Colonic mucosa (tissue), 4 donors: ENCODE measurements around the gene E4F1. TPM values are rescaled to one million over a fixed set of nuclear protein-coding genes. Genes with fewer than 3 reads are reported as not detected.

Source experiments
- DNase-seq: peaks from one replicate; pipeline ENCODE4 v3.0.0-alpha.2; 2020
- H3K27ac ChIP-seq: fragments of 200-600 bp; one replicate; pipeline ENCODE4 v1.8.0; 2021
- H3K27me3 ChIP-seq: fragments of 200-600 bp; one replicate; pipeline ENCODE4 v1.8.0; 2021
- H3K36me3 ChIP-seq: fragments of 200-600 bp; one replicate; pipeline ENCODE4 v1.8.0; 2021
- H3K4me1 ChIP-seq: fragments of 200-600 bp; one replicate; pipeline ENCODE4 v1.8.0; 2021; ENCODE audit warnings: mild to moderate bottlenecking
- H3K4me3 ChIP-seq: fragments of 200-600 bp; one replicate; pipeline ENCODE4 v1.8.0; 2021
- H3K9ac ChIP-seq, 2 donors: one replicate each; pipeline ENCODE4 v1.7.0; 2013; ENCODE audit warnings: control low read depth in 2 of 2, low read depth in 2 of 2, low read length in 2 of 2
- H3K9me3 ChIP-seq: fragments of 200-600 bp; one replicate; pipeline ENCODE4 v1.8.0; 2021
- intact Hi-C: fragments of 100-400 bp; cut with DNase I; formaldehyde crosslinking; loops from one replicate; pipeline ENCODE4 v1.14.1; 2022
- total RNA-seq, 2 donors: library from RNA; stranded (reverse); fragmentation: NEBNext Ultra II Directional in 1 of 2; extraction: Animal tissue kit (Norgen Biotek cat#: 25700) in 1 of 2; gene quantifications; one replicate each; pipeline ENCODE4 v1.2.1, GENCODE V29; 2021
- TF ChIP-seq, protein P1 (sequence below): fragments of 200-600 bp; IDR thresholded peaks from one replicate; pipeline ENCODE4 v1.8.0; 2022; ENCODE audit warnings: antibody characterized with exemption, mild to moderate bottlenecking
- donor health status: healthy.
- donor health status: DM: no; HTN: no; CAD: no.
- donor health status: DM: no; HTN: no; CAD: no.

E4F1 gene
- total RNA-seq, 2 donors from 2014 or later: 19.9 to 37.4 TPM

DNA sequence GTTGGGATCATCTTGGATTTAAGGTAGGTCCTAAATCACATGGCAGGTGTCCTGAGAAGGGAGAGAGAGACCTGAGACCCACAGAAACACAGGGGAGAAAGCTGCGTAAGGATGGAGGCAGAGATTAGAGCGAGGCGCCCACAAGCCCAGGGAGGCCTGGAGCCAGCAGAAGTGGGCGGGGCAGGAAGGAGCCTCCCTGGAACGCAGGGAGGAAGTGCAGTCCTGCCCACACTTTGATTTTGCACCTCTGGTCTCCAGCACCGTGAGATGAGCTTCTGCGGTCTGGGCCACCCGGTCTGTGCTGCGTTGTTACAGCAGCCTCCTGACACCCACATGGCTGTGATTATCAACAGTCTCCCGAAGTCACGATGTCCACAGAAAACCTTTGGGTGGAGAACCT, 19.2 kb downstream of the E4F1 start:
- TF ChIP-seq, protein P1, sequence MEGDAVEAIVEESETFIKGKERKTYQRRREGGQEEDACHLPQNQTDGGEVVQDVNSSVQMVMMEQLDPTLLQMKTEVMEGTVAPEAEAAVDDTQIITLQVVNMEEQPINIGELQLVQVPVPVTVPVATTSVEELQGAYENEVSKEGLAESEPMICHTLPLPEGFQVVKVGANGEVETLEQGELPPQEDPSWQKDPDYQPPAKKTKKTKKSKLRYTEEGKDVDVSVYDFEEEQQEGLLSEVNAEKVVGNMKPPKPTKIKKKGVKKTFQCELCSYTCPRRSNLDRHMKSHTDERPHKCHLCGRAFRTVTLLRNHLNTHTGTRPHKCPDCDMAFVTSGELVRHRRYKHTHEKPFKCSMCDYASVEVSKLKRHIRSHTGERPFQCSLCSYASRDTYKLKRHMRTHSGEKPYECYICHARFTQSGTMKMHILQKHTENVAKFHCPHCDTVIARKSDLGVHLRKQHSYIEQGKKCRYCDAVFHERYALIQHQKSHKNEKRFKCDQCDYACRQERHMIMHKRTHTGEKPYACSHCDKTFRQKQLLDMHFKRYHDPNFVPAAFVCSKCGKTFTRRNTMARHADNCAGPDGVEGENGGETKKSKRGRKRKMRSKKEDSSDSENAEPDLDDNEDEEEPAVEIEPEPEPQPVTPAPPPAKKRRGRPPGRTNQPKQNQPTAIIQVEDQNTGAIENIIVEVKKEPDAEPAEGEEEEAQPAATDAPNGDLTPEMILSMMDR: no peak
- H3K27me3 ChIP-seq: peaks cover 8% of the 10 kb centered on the region
- H3K9me3 ChIP-seq: no peaks in the 10 kb centered on the region
- H3K27ac ChIP-seq: no peak overlapping the region
- intact Hi-C loops: no loop called here
- peaks cover 10% of the 10 kb centered on the region for H3K36me3 ChIP-seq
- peaks cover 2% of the 10 kb centered on the region for H3K4me1 ChIP-seq
- no peak overlapping the region for H3K9ac ChIP-seq
- no peak overlapping the region for H3K4me3 ChIP-seq
- DNase-seq: no peak

DNA sequence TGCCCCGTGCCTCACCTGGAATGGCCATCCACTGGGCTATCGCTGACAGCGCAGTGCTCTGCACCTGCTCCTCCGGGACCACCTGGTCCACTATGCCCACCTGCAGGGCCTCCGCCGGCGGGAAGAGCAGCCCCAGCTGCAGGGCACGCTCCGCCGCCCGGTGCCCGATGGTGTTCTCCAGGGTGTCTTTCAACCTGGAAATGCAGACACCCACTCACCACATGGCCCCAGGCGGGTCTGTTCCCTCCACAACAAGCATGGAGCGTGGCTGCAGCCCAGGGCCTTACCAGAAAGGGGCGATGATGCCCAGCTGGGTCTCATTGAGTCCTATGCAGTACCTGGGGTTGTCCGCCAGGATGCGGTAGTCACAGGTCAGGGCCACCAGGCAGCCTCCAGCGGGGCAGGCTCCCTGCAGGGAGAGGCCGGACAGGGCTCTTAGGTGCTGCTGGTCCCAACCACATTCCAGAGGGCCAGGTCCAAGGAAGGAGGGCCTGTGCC, 19.7 kb downstream of the E4F1 start:
- no peak for DNase-seq
- intact Hi-C loops: no loop called here
- H3K9ac ChIP-seq: no peak overlapping the region
- no peak overlapping the region for H3K27ac ChIP-seq
- H3K4me1 ChIP-seq: no peaks in the 10 kb centered on the region
- no peak overlapping the region for H3K4me3 ChIP-seq
- H3K9me3 ChIP-seq: no peaks in the 10 kb centered on the region
- peaks cover 3% of the 10 kb centered on the region for H3K27me3 ChIP-seq
- H3K36me3 ChIP-seq: peaks cover 10% of the 10 kb centered on the region
- TF ChIP-seq, protein P1: no peak

DNA sequence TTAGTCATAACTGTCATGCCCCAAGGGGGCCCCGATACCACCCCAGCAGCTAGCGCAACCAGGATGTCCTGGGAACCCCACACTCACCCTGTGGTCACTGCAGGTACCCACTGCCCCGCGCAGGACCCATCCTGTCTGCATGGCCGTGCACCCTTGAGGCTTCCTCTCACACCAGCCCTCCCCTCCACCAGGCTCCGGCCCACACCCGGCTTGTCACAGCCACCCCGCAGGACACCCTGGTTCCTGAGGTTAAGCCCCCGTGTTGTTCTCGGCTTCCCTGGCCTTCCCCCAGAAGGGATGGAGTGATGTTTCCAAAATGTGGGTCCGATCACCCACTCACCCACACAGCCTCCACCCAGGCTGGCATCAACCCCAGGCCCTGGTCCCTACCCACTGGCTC, 20.4 kb downstream of the E4F1 start:
- TF ChIP-seq, protein P1: no peak
- Histone ChIP-seq H3K27me3 (no peaks in the 10 kb centered on the region), H3K9me3 (no peaks in the 10 kb centered on the region), H3K4me3 (no peak overlapping the region), H3K4me1 (no peaks in the 10 kb centered on the region), H3K36me3 (peaks cover 10% of the 10 kb centered on the region), H3K9ac (no peak overlapping the region), H3K27ac (no peak overlapping the region)
- no peak for DNase-seq
- intact Hi-C loops: no loop called here

DNA sequence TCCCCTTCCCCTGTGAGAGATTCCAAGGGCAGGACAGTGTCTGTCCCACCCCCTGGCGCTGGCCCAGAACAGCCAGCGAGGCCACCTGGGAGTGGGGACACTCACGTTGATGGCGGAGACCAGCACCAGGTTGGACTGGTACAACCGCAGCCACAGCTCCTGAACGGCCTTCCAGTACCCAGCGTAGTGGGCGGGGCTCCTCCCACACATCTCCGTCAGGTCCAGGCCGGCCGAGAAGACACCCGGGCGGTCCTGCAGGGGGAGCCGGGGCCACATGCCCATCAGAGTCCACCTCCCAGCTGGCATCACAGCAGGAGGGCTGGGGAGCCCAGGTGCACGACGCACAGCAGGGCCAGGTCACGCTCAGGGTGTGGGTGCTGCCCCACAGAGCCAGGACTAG, 20.9 kb downstream of the E4F1 start:
- Histone ChIP-seq H3K9ac (no peak overlapping the region), H3K4me3 (no peak overlapping the region), H3K9me3 (no peaks in the 10 kb centered on the region), H3K4me1 (no peaks in the 10 kb centered on the region), H3K27ac (no peak overlapping the region), H3K36me3 (peaks cover 10% of the 10 kb centered on the region), H3K27me3 (no peaks in the 10 kb centered on the region)
- intact Hi-C loops: no loop called here
- TF ChIP-seq, protein P1: no peak
- no peak for DNase-seq

DNA sequence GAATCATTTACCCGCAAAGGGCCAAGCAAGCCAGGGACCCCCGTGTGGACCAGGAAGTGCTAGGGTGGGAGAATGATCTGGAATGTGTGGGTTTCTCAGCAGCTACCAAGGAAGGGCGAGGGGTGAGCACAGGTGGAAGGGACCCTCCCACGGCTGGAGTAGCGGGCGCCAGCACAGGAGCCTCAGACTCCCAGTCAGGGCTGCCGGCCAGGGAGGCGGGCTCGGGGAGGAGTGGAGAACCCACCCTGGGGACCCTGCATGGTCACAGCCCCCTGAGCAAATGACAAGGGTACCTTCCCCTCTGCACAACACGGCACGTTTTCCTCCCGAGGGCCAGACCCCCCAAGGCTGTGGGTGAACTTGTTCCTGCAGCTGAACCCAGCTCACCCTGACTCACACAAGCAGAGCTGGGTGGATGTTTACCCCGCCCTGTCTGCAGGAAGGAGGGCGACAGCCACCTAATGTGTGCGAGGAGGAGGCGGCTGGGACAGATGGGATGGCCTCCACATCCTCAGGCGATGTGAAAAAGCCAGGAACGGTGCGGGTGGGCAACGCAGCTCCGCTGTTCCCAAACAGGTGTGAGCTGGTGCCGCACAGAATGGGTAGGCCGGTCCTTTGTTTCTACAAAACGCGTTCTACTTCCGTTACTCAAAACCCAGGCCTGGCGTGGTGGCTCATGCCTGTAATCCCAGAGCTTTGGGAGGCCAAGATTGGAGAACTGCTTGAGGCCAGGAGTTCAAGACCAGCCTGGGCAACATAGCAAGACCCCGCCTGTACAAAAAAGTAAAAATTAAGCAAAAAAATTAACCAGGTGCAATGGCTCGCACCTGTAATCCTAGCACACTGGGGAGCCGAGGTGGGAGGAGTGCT, 21.8 kb downstream of the E4F1 start:
- Histone ChIP-seq H3K9ac (no peak overlapping the region), H3K27me3 (no peaks in the 10 kb centered on the region), H3K27ac (no peak overlapping the region), H3K4me3 (no peak overlapping the region), H3K4me1 (no peaks in the 10 kb centered on the region), H3K9me3 (no peaks in the 10 kb centered on the region), H3K36me3 (peaks cover 10% of the 10 kb centered on the region)
- DNase-seq: no peak
- TF ChIP-seq, protein P1: no peak
- intact Hi-C loops: no loop called here
